Fibroblast of mammary gland (primary cell): ENCODE measurements around the gene GPR78.

ENCODE experiments used
- DNase-seq: peaks from one replicate; pipeline ENCODE4 v3.0.0-alpha.2; 2010; ENCODE audit warnings: low read depth
- H3K4me3 ChIP-seq: 2 replicates; pipeline ENCODE4 v1.5.1; 2011; ENCODE audit warnings: low read depth, mild to moderate bottlenecking, low read length, moderate library complexity; ENCODE audit not compliant: control insufficient read depth
- CTCF ChIP-seq: conservative IDR thresholded peaks from 2 replicates; pipeline ENCODE4 v1.5.1; 2011; ENCODE audit warnings: low read depth, low read length, inconsistent platforms; ENCODE audit not compliant: control insufficient read depth, insufficient read depth

GPR78 gene

DNA sequence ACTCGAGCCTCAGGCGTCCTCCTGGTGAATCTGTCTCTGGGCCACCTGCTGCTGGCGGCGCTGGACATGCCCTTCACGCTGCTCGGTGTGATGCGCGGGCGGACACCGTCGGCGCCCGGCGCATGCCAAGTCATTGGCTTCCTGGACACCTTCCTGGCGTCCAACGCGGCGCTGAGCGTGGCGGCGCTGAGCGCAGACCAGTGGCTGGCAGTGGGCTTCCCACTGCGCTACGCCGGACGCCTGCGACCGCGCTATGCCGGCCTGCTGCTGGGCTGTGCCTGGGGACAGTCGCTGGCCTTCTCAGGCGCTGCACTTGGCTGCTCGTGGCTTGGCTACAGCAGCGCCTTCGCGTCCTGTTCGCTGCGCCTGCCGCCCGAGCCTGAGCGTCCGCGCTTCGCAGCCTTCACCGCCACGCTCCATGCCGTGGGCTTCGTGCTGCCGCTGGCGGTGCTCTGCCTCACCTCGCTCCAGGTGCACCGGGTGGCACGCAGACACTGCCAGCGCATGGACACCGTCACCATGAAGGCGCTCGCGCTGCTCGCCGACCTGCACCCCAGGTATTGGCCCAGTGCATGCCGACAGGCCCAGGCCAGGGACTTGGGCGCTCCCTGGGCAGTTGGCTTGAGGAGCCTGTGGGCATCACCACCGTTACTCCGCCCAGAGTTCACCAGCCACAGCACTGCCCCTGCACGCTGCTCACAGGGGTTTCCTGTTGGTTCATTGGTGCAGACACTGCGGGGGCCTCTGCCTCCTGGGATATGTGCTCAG is 1.1 kb downstream of the GPR78 start:
- DNase-seq = no peak
- no peak for TF ChIP-seq CTCF
- H3K4me3 ChIP-seq = no peak overlapping the region

DNA sequence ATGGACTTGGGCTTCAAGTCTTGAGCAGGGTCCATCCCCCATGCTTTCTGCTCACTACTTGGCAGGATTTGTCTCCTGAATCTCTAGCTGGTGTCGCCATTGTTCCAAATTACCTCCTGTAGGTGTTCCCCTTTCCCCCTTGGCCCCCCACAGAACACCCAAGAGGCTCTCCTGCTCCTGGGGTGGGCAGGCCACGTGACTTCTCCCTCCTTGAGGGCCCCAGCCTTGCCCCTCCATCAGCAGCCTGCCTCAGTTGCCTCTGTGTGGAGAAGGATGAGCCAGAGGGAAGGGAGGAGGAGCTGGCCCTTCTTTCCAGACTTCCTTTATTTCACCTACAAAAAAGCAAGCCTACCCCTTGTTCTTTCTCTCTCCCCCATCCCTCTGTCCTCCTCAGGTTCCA is 1.8 kb downstream of the GPR78 start:
- H3K4me3 ChIP-seq = no peak overlapping the region
- no peak for TF ChIP-seq CTCF
- DNase-seq = no peak

GRCh38 chr4:8582436-8582835 is 2.2 kb downstream of the GPR78 start:
- no peak for DNase-seq
- no peak overlapping the region for H3K4me3 ChIP-seq
- TF ChIP-seq CTCF = no peak

DNA sequence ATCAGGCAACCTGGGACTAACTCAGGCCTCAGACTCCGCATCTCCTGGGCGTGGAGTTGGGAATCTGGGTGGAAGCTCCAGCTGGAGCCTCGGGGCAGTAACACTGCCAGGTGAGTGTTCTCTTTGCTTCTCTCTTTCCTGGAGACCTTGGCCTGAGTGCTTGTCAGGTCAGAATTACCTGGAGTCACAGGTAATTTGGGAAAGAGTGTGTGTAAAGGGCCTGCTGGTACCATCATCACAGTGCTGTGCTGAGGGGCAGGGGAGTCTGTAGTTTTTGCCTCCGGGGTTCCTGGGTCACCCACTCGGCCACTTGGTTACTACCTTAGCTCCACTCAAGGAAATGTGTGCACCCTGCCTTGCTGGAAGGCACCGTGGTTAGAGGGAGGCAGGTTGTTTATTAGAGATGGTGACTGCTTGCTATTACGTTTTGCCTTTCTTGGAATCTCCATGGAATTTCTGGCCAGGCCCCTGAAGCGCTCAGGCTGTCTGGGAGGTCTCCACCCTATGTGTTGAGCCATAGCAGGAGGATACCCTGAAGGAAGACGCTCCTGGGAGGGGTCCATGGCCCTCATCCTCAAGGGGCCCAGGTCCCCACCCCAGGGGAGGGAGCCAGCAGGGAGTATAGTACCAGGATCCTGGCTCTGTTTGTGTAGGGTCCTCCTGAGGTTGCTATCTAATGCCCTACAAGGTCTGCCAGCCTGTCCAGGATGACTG is 2.9 kb downstream of the GPR78 start:
- TF ChIP-seq CTCF = no peak
- DNase-seq = no peak
- H3K4me3 ChIP-seq = no peak overlapping the region

- no peak overlapping the region for H3K4me3 ChIP-seq
- TF ChIP-seq CTCF = no peak
- no peak for DNase-seq
Measured at GRCh38 chr4:8583655-8584025, 3.4 kb downstream of the GPR78 start.

DNA sequence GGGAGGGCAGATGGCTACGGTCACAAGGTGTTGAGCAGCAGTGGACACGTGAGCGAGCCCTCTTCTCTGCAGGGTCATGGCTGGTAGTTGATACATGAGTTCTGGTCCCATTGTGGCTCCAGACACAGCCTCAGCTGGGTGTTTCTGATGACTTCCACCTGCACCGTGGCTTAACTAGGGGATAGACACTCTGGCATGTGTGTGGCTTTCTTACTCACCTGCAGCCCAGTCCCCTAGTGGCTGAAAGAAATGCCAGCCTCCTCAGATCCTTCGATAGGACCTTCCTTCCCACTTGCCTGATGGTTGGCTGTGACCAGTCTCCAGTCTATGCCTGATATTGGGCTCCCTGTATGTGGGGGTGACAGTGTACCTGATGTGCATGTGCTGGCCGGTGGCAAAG is 5.0 kb downstream of the GPR78 start:
- DNase-seq = no peak
- no peak overlapping the region for H3K4me3 ChIP-seq
- TF ChIP-seq CTCF = no peak
